Epidermal melanocyte (primary cell): Measurements from ENCODE around the gene ECHDC1.

Experiments
- DNase-seq: peaks from one replicate; pipeline ENCODE4 v3.0.0; 2011; ENCODE audit warnings: low spot score; ENCODE audit not compliant: insufficient read length

ECHDC1 gene

GRCh38 chr6:127290391-127291265 is 52.8 kb downstream of the ECHDC1 start:
- no peak for DNase-seq

GRCh38 chr6:127289934-127290333 is 53.5 kb downstream of the ECHDC1 start:
- DNase-seq = no peak

- DNase-seq = no peak
Measured at GRCh38 chr6:127288705-127289104, 54.7 kb downstream of the ECHDC1 start.

GRCh38 chr6:127282184-127282583 is 61.2 kb downstream of the ECHDC1 start:
- no peak for DNase-seq

GRCh38 chr6:127279815-127280214 is 63.6 kb downstream of the ECHDC1 start:
- no peak for DNase-seq

- DNase-seq = no peak
Measured at GRCh38 chr6:127277878-127278843, 65.2 kb downstream of the ECHDC1 start.

GRCh38 chr6:127276331-127276730 is 67.1 kb downstream of the ECHDC1 start:
- DNase-seq = no peak

- no peak for DNase-seq
Measured at GRCh38 chr6:127273499-127273898, 69.9 kb downstream of the ECHDC1 start.

- DNase-seq = no peak
Measured at GRCh38 chr6:127272576-127272975, 70.8 kb downstream of the ECHDC1 start.

- DNase-seq = no peak
Measured at GRCh38 chr6:127267646-127268625, 75.5 kb downstream of the ECHDC1 start.

GRCh38 chr6:127266892-127267645 is 76.3 kb downstream of the ECHDC1 start:
- DNase-seq = no peak

- peak; percentile 82 for DNase-seq
Measured at GRCh38 chr6:127266178-127266891, 77.1 kb downstream of the ECHDC1 start, which contains the start of gene RNF146. Gene RNF146 (plus strand): TSS chr6:127266864. CDS start chr6:127280339, 13,475 bp downstream.

- no peak for DNase-seq
Measured at GRCh38 chr6:127263481-127263880, 79.9 kb downstream of the ECHDC1 start.

GRCh38 chr6:127262896-127263295 is 80.5 kb downstream of the ECHDC1 start:
- DNase-seq = no peak

- no peak for DNase-seq
Measured at GRCh38 chr6:127255286-127255685, 88.1 kb downstream of the ECHDC1 start.

GRCh38 chr6:127249621-127250020 is 93.8 kb downstream of the ECHDC1 start:
- DNase-seq = no peak

GRCh38 chr6:127247114-127248096 is 96.0 kb downstream of the ECHDC1 start:
- no peak for DNase-seq

- DNase-seq = no peak
Measured at GRCh38 chr6:127243501-127243900, 99.9 kb downstream of the ECHDC1 start.
